Osteocyte (in vitro differentiated cells): ENCODE results near the gene KCNK4. TPM values are rescaled to one million over a fixed set of nuclear protein-coding genes. Genes with fewer than 3 reads are reported as not detected.

Source experiments
- DNase-seq: peaks from one replicate; pipeline ENCODE4 v3.0.0; 2021; ENCODE audit warnings: mixed read lengths; ENCODE audit not compliant: unreplicated experiment; ENCODE audit errors: extremely low spot score
- H3K27ac Mint-ChIP-seq: one replicate; pipeline ENCODE4 v1.8.0; 2021; ENCODE audit warnings: mild to moderate bottlenecking, mixed read lengths; ENCODE audit not compliant: unreplicated experiment
- H3K27me3 Mint-ChIP-seq: one replicate; pipeline ENCODE4 v1.8.0; 2021; ENCODE audit warnings: mixed read lengths; ENCODE audit not compliant: unreplicated experiment
- H3K36me3 Mint-ChIP-seq: one replicate; pipeline ENCODE4 v1.8.0; 2021; ENCODE audit warnings: mixed read lengths; ENCODE audit not compliant: unreplicated experiment
- H3K4me1 Mint-ChIP-seq: one replicate; pipeline ENCODE4 v1.8.0; 2021; ENCODE audit warnings: mixed read lengths; ENCODE audit not compliant: unreplicated experiment
- H3K4me3 Mint-ChIP-seq: one replicate; pipeline ENCODE4 v1.8.0; 2021; ENCODE audit warnings: mild to moderate bottlenecking, moderate library complexity, mixed read lengths; ENCODE audit not compliant: unreplicated experiment
- H3K9me3 Mint-ChIP-seq: one replicate; pipeline ENCODE4 v1.8.0; 2021; ENCODE audit warnings: mixed read lengths; ENCODE audit not compliant: unreplicated experiment
- CTCF ChIP-seq: fragments of 200-600 bp; sonication (generic); IDR thresholded peaks from 2 replicates; pipeline ENCODE4 v1.5.0; 2021; ENCODE audit warnings: antibody characterized with exemption, mild to moderate bottlenecking, moderate library complexity
- microRNA-seq: library from miRNA; unstranded; fragments of <30 nt; microRNA quantifications from one replicate; pipeline ENCODE4 v1.1.0, GENCODE V29; 2020; ENCODE audit not compliant: unreplicated experiment
- total RNA-seq: library from RNA; stranded (reverse); gene quantifications from 2 replicates; pipeline ENCODE4 v1.2.1, GENCODE V29; 2021

KCNK4 gene
- total RNA-seq, 1 donor from 2014 or later = 0.43 TPM

DNA sequence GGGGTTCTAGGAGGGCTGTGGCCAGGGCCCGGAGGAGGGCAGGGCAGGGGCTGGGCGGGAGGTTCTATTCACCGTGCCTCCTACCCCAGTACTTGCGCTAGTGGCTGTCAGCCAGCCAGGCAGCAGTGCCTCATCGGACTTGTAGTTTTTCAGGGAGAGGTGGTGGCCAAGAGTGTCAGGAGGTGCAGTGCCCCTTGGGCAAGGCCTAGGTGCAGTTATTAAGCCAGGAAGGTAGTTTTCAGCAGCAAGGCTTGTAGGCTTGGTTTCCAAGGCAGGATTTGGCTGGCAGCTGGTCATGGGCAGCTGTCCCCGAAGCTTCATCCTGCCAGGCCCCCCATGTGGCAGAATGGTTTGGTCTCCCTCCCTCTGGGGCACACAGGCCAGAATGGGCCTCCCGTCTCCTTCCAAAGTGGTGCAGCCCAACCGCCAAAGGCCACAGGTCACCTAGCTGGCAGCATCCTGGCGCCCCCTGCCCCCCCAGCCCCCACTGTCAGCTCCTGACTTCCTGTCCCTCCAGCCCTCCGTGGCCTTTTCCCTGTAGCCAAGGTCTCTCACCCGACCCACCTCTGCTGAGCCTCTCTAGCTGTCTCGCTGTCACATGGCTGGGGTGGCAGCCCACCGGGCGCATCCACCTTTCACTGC, 57.4 kb downstream of the KCNK4 start:
- Mint-ChIP-seq H3K9me3 (no peaks in the 10 kb centered on the region), H3K27me3 (no peaks in the 10 kb centered on the region), H3K4me3 (no peak overlapping the region), H3K27ac (no peak overlapping the region), H3K4me1 (no peaks in the 10 kb centered on the region), H3K36me3 (no peaks in the 10 kb centered on the region)
- no peak for TF ChIP-seq CTCF
- DNase-seq = no peak

GRCh38 chr11:64349025-64349387, 57.9 kb downstream of the KCNK4 start:
- Mint-ChIP-seq H3K27me3 (no peaks in the 10 kb centered on the region), H3K36me3 (no peaks in the 10 kb centered on the region), H3K9me3 (no peaks in the 10 kb centered on the region), H3K4me3 (no peak overlapping the region), H3K27ac (no peak overlapping the region), H3K4me1 (no peaks in the 10 kb centered on the region)
- DNase-seq = no peak
- TF ChIP-seq CTCF = no peak

DNA sequence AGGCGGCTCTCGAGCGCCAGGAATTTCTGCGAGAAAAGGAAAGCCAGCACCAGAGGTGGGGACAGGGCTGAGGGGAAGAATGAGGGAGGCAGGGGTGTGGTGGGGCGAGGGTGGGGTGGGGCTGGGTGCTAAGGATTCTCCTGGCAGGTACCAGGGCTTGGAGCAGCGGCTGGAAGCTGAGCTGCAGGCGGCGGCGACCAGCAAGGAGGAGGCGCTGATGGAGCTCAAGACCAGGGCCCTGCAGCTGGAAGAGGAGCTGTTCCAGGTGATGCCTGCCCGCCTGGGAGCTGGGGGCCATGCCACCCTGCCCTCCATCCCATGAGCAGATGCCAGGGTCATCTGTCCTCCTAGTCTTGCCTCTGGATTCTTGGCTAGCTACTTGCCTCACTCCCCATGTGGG, 58.3 kb downstream of the KCNK4 start:
- Mint-ChIP-seq H3K27ac (no peak overlapping the region), H3K36me3 (no peaks in the 10 kb centered on the region), H3K4me1 (no peaks in the 10 kb centered on the region), H3K9me3 (no peaks in the 10 kb centered on the region), H3K27me3 (no peaks in the 10 kb centered on the region), H3K4me3 (no peak overlapping the region)
- no peak for TF ChIP-seq CTCF
- no peak for DNase-seq

Small RNA genes lying within 50 kb of the gene (microRNA-seq; reads per million reads assigned to microRNA genes)
- gene MIR7155 = not detected

Other genes with a start within 250 kb of the KCNK4 start
- gene MACROD1, start 125.2 kb upstream of the KCNK4 start, total RNA-seq = 22.3 and 29.6 TPM in 2 replicates
- gene STIP1, start 105.1 kb upstream of the KCNK4 start, total RNA-seq = 109 and 115 TPM in 2 replicates
- gene FERMT3, start 84.6 kb upstream of the KCNK4 start, total RNA-seq = 0.94 and 1.4 TPM in 2 replicates
- 39.2 and 39.7 TPM in 2 replicates for gene TRPT1, start 65.1 kb upstream of the KCNK4 start, total RNA-seq
- 43.7 and 46.8 TPM in 2 replicates for gene NUDT22, start 65.0 kb upstream of the KCNK4 start, total RNA-seq
- 46.5 and 49.9 TPM in 2 replicates for gene DNAJC4, start 60.8 kb upstream of the KCNK4 start, total RNA-seq
- gene VEGFB, start 56.7 kb upstream of the KCNK4 start, total RNA-seq = 205 and 217 TPM in 2 replicates
- gene FKBP2, start 50.2 kb upstream of the KCNK4 start, total RNA-seq = 52.9 and 54.7 TPM in 2 replicates
- gene PPP1R14B, start 44.4 kb upstream of the KCNK4 start, total RNA-seq = 270 and 286 TPM in 2 replicates
- 30.2 and 32.0 TPM in 2 replicates for gene PLCB3, start 39.8 kb upstream of the KCNK4 start, total RNA-seq
- gene BAD, start 6.6 kb upstream of the KCNK4 start, total RNA-seq = 68.3 and 73.6 TPM in 2 replicates
- gene GPR137, start 5.5 kb upstream of the KCNK4 start, total RNA-seq = 68.0 and 71.4 TPM in 2 replicates
- not detected in 2 replicates for gene CATSPERZ, start 9.1 kb downstream of the KCNK4 start, total RNA-seq
- gene ESRRA, start 14.2 kb downstream of the KCNK4 start, total RNA-seq = 32.7 and 37.4 TPM in 2 replicates
- 159 and 174 TPM in 2 replicates for gene TRMT112, start 26.3 kb downstream of the KCNK4 start, total RNA-seq
- gene PRDX5, start 26.8 kb downstream of the KCNK4 start, total RNA-seq = 215 and 217 TPM in 2 replicates
- 0.30 TPM in 1 of 2 replicates, not detected in the other for gene CCDC88B, start 48.9 kb downstream of the KCNK4 start, total RNA-seq
- 33.7 and 35.9 TPM in 2 replicates for gene RPS6KA4, start 67.9 kb downstream of the KCNK4 start, total RNA-seq